HEK293 (cell line): ENCODE data around the gene ACP1.

Source experiments
- CTCF ChIA-PET: fragments of 350-600 bp; formaldehyde crosslinking; extraction: SDS; loops from one replicate; lab custom pipeline; 2021; ENCODE audit warnings: antibody characterized with exemption; lab: Yijun Ruan, JAX
- POLR2A ChIA-PET: fragments of 300-600 bp; formaldehyde crosslinking; extraction: SDS; loops from one replicate; lab custom pipeline; 2020; ENCODE audit warnings: antibody characterized with exemption, inconsistent platforms; lab: Yijun Ruan, JAX
- H3K27ac ChIP-seq: fragments of 200-500 bp; sonication (Bioruptor generic); 2 replicates; pipeline ENCODE4 v1.5.1; 2014; ENCODE audit warnings: low read depth, low read length, control low read depth, inconsistent platforms; ENCODE audit errors: extremely low read depth
- H3K36me3 ChIP-seq, 2 experiments: fragments of 200-500 bp in 1 of 2; sonication (Bioruptor generic) in 1 of 2; 1 replicate in 1 of 2; 2 replicates in 1 of 2; pipeline ENCODE4 v1.5.1; 2014 to 2017; ENCODE audit warnings: inconsistent platforms in 2 of 2, low read length in 2 of 2; ENCODE audit not compliant: control insufficient read depth in 2 of 2, insufficient read depth in 1 of 2
- H3K4me1 ChIP-seq: fragments of 200-500 bp; sonication (Bioruptor generic); 2 replicates; pipeline ENCODE4 v1.5.1; 2014; ENCODE audit warnings: mild to moderate bottlenecking, low read length, inconsistent platforms; ENCODE audit not compliant: control insufficient read depth, insufficient read depth
- H3K4me3 ChIP-seq: 2 replicates; pipeline ENCODE4 v1.5.1; 2011; ENCODE audit warnings: low read depth, mild to moderate bottlenecking, control low read depth, low read length, moderate library complexity
- H3K9me3 ChIP-seq: fragments of 200-500 bp; sonication (Bioruptor generic); 2 replicates; pipeline ENCODE4 v1.5.1; 2014; ENCODE audit warnings: low read depth, low read length, inconsistent platforms; ENCODE audit not compliant: control insufficient read depth, insufficient read depth
- EGR2 ChIP-seq: fragments of 450-650 bp; formaldehyde crosslinking; IDR thresholded peaks from 2 replicates; pipeline ENCODE4 v1.5.1; 2016; ENCODE audit warnings: low read depth, missing biosample characterization, missing genetic modification characterization
- MZF1 ChIP-seq: fragments of 450-650 bp; formaldehyde crosslinking; IDR thresholded peaks from 2 replicates; pipeline ENCODE4 v1.5.1; 2017; ENCODE audit warnings: missing biosample characterization, missing genetic modification characterization, borderline replicate concordance
- PRDM1 ChIP-seq: fragments of 450-650 bp; formaldehyde crosslinking; IDR thresholded peaks from 2 replicates; pipeline ENCODE4; 2016; ENCODE audit warnings: missing biosample characterization, missing genetic modification characterization
- SP2 ChIP-seq: fragments of 450-650 bp; formaldehyde crosslinking; IDR thresholded peaks from 2 replicates; pipeline ENCODE4 v1.5.1; 2016; ENCODE audit warnings: missing biosample characterization, missing genetic modification characterization
- SP3 ChIP-seq: fragments of 450-650 bp; formaldehyde crosslinking; IDR thresholded peaks from 2 replicates; pipeline ENCODE4 v1.5.1; 2016; ENCODE audit warnings: missing biosample characterization, missing genetic modification characterization
- TCF7L2 ChIP-seq: IDR thresholded peaks from 2 replicates; pipeline ENCODE4 v1.6.1; 2011; ENCODE audit warnings: low read depth, mild to moderate bottlenecking, inconsistent platforms, low read length, moderate library complexity, borderline replicate concordance
- ZIC2 ChIP-seq: fragments of 450-650 bp; formaldehyde crosslinking; IDR thresholded peaks from 2 replicates; pipeline ENCODE4 v1.5.1; 2016; ENCODE audit warnings: missing biosample characterization, missing genetic modification characterization
- ZNF175 ChIP-seq: fragments of 450-650 bp; formaldehyde crosslinking; IDR thresholded peaks from 2 replicates; pipeline ENCODE4 v1.5.1; 2016; ENCODE audit warnings: missing biosample characterization, missing genetic modification characterization
- ZNF274 ChIP-seq, 2 experiments: fragments of 200-500 bp in 1 of 2; fragments of 450-650 bp in 1 of 2; sonication (Bioruptor generic) in 1 of 2; formaldehyde crosslinking in 1 of 2; IDR thresholded peaks; 2 replicates each; pipeline versions ENCODE4 v1.5.1 to v1.6.1; 2014 to 2016; ENCODE audit warnings: borderline replicate concordance in 1 of 2, inconsistent platforms in 1 of 2, low read length in 1 of 2, missing biosample characterization in 1 of 2, missing genetic modification characterization in 1 of 2
- ZNF366 ChIP-seq: fragments of 450-650 bp; formaldehyde crosslinking; conservative IDR thresholded peaks from 2 replicates; pipeline ENCODE4 v1.5.1; 2016; ENCODE audit warnings: missing biosample characterization, missing genetic modification characterization
- ZNF37A ChIP-seq: fragments of 450-650 bp; IDR thresholded peaks from 2 replicates; pipeline ENCODE4 v1.5.1; 2018; ENCODE audit warnings: missing biosample characterization, missing genetic modification characterization
- ZNF473 ChIP-seq: fragments of 450-650 bp; formaldehyde crosslinking; IDR thresholded peaks from 2 replicates; pipeline ENCODE4 v1.5.1; 2017; ENCODE audit warnings: missing biosample characterization, missing genetic modification characterization
- ZNF48 ChIP-seq: fragments of 450-650 bp; formaldehyde crosslinking; IDR thresholded peaks from 2 replicates; pipeline ENCODE4 v1.5.1; 2016; ENCODE audit warnings: missing biosample characterization, missing genetic modification characterization
- ZNF514 ChIP-seq: fragments of 450-650 bp; formaldehyde crosslinking; IDR thresholded peaks from 2 replicates; pipeline ENCODE4 v1.5.1; 2016; ENCODE audit warnings: missing biosample characterization, missing genetic modification characterization
- ZNF549 ChIP-seq: fragments of 450-650 bp; IDR thresholded peaks from 2 replicates; pipeline ENCODE4 v1.5.1; 2018; ENCODE audit warnings: missing biosample characterization, missing genetic modification characterization, mild to moderate bottlenecking, inconsistent platforms, moderate library complexity
- ZNF76 ChIP-seq: fragments of 450-650 bp; formaldehyde crosslinking; IDR thresholded peaks from 2 replicates; pipeline ENCODE4; 2016; ENCODE audit warnings: low read depth, missing biosample characterization, missing genetic modification characterization, borderline replicate concordance
- TF ChIP-seq, protein P1 (sequence below): fragments of 450-650 bp; formaldehyde crosslinking; IDR thresholded peaks from 2 replicates; pipeline ENCODE4 v1.5.1; 2016; ENCODE audit warnings: missing biosample characterization, missing genetic modification characterization
- TF ChIP-seq, protein P2 (sequence below): fragments of 450-650 bp; formaldehyde crosslinking; IDR thresholded peaks from 2 replicates; pipeline ENCODE4 v1.5.1; 2017; ENCODE audit warnings: missing biosample characterization, mild to moderate bottlenecking, missing genetic modification characterization, moderate library complexity
- TF ChIP-seq, protein P3 (sequence below): fragments of 450-650 bp; formaldehyde crosslinking; IDR thresholded peaks from 2 replicates; pipeline ENCODE4 v1.5.1; 2017; ENCODE audit warnings: missing biosample characterization, missing genetic modification characterization
- TF ChIP-seq, protein P4 (sequence below): fragments of 450-650 bp; formaldehyde crosslinking; IDR thresholded peaks from 2 replicates; pipeline ENCODE4 v1.5.1; 2016; ENCODE audit warnings: missing biosample characterization, missing genetic modification characterization

Gene ACP1

GRCh38 chr2:237878-238277 lies 26.9 kb upstream of the ACP1 start:
- TF ChIP-seq, protein P1, sequence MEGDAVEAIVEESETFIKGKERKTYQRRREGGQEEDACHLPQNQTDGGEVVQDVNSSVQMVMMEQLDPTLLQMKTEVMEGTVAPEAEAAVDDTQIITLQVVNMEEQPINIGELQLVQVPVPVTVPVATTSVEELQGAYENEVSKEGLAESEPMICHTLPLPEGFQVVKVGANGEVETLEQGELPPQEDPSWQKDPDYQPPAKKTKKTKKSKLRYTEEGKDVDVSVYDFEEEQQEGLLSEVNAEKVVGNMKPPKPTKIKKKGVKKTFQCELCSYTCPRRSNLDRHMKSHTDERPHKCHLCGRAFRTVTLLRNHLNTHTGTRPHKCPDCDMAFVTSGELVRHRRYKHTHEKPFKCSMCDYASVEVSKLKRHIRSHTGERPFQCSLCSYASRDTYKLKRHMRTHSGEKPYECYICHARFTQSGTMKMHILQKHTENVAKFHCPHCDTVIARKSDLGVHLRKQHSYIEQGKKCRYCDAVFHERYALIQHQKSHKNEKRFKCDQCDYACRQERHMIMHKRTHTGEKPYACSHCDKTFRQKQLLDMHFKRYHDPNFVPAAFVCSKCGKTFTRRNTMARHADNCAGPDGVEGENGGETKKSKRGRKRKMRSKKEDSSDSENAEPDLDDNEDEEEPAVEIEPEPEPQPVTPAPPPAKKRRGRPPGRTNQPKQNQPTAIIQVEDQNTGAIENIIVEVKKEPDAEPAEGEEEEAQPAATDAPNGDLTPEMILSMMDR (tag by site-specific recombination) = no peak
- no peak for TF ChIP-seq MZF1 (tag by site-specific recombination)
- TF ChIP-seq ZNF48 (tag by site-specific recombination) = no peak
- no peaks in the 10 kb centered on the region for H3K36me3 ChIP-seq
- H3K4me3 ChIP-seq = no peak overlapping the region
- ChIA-PET CTCF (interaction anchor here (2.1 kb wide), 1 partner anchor 9 kb away, joined by 19 read pairs; no protein-coding TSS in a partner anchor), POLR2A (no interaction called here)
- no peaks in the 10 kb centered on the region for H3K4me1 ChIP-seq
- no peaks in the 10 kb centered on the region for H3K9me3 ChIP-seq
- no peak overlapping the region for H3K27ac ChIP-seq

DNA sequence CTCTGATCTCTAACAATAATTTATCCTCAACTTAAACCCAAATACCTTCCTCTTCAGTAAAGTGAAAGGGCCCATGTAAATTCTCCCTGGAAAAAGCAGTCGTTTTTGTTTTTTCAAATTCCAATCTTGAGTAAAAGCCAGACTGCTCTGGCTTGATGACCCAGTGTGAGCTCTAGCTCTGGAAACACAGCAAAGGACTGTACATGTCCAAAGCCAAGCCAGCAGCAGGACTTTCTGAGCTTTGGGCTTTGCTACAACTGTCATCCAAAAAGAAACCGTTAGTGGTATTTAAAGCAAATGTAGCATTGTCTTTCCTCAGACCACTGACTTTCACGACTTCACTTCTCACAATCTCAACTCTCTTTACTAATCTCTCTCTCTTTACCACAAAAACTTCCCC lies 26.3 kb upstream of the ACP1 start:
- Histone ChIP-seq H3K36me3 (peaks cover 0 to 3% of the 10 kb centered on the region in 2 experiments; a peak in 1 of 3 replicates), H3K27ac (no peak overlapping the region), H3K4me1 (no peaks in the 10 kb centered on the region), H3K4me3 (no peak overlapping the region), H3K9me3 (no peaks in the 10 kb centered on the region)
- CTCF ChIA-PET = interaction anchor here (0.7 to 2.1 kb wide), 2 partner anchors 8 to 432 kb away, joined by 4 to 19 read pairs; no protein-coding TSS in a partner anchor
- POLR2A ChIA-PET = interaction anchor here (1.0 kb wide), 1 partner anchor 45 kb away, joined by 4 read pairs; no protein-coding TSS in a partner anchor
- TF ChIP-seq, protein P2, sequence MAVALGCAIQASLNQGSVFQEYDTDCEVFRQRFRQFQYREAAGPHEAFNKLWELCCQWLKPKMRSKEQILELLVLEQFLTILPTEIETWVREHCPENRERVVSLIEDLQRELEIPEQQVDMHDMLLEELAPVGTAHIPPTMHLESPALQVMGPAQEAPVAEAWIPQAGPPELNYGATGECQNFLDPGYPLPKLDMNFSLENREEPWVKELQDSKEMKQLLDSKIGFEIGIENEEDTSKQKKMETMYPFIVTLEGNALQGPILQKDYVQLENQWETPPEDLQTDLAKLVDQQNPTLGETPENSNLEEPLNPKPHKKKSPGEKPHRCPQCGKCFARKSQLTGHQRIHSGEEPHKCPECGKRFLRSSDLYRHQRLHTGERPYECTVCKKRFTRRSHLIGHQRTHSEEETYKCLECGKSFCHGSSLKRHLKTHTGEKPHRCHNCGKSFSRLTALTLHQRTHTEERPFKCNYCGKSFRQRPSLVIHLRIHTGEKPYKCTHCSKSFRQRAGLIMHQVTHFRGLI = no peak
- no peak for TF ChIP-seq SP3 (tag by site-specific recombination)
- TF ChIP-seq ZIC2 (tag by site-specific recombination) = no peak
- TF ChIP-seq ZNF274 (IDR thresholded peaks at IDR 0.05; ENCODE audit: low read length) = no peak
- no peak for TF ChIP-seq ZNF274 (tag by site-specific recombination; IDR thresholded peaks at IDR 0.05; ENCODE audit: borderline replicate concordance)
- TF ChIP-seq ZNF366 (tag by site-specific recombination) = no peak
- no peak for TF ChIP-seq ZNF473 (tag by site-specific recombination)
- TF ChIP-seq ZNF514 (tag by site-specific recombination) = no peak
- no peak for TF ChIP-seq ZNF37A (tag by site-specific recombination)
- TF ChIP-seq PRDM1 (tag by site-specific recombination) = no peak
- TF ChIP-seq ZNF175 (tag by site-specific recombination) = no peak

DNA sequence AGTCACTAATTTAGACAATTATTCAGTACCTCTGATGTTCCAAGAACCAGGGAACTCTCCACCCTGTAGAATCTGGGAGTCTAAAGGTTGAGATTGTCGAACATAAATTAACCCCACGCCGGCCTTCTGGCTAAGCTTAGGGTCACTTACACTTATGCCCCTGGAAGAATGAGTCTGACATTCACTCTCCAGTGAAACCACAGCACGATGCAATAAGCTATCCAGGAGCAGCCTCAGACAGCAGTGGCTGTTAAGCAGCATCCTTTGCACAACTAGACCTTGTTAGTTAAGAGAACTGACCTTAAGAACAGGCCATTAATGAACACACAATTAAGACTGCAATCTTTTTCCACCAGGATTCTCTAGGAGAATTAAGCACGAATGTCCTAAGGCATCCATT lies 25.9 kb upstream of the ACP1 start:
- Histone ChIP-seq H3K4me1 (no peaks in the 10 kb centered on the region), H3K36me3 (peaks cover 0 to 7% of the 10 kb centered on the region in 2 experiments; a peak in 1 of 3 replicates), H3K4me3 (no peak overlapping the region), H3K9me3 (no peaks in the 10 kb centered on the region), H3K27ac (no peak overlapping the region)
- ChIA-PET CTCF (interaction anchor here (0.7 kb wide), 1 partner anchor 432 kb away, joined by 4 read pairs; no protein-coding TSS in a partner anchor), POLR2A (interaction anchor here (1.0 kb wide), 1 partner anchor 44 kb away, joined by 4 read pairs; no protein-coding TSS in a partner anchor)
- TF ChIP-seq EGR2 (tag by site-specific recombination) = no peak
- TF ChIP-seq ZNF76 (tag by site-specific recombination) = no peak
- no peak for TF ChIP-seq TCF7L2
- TF ChIP-seq, protein P3, sequence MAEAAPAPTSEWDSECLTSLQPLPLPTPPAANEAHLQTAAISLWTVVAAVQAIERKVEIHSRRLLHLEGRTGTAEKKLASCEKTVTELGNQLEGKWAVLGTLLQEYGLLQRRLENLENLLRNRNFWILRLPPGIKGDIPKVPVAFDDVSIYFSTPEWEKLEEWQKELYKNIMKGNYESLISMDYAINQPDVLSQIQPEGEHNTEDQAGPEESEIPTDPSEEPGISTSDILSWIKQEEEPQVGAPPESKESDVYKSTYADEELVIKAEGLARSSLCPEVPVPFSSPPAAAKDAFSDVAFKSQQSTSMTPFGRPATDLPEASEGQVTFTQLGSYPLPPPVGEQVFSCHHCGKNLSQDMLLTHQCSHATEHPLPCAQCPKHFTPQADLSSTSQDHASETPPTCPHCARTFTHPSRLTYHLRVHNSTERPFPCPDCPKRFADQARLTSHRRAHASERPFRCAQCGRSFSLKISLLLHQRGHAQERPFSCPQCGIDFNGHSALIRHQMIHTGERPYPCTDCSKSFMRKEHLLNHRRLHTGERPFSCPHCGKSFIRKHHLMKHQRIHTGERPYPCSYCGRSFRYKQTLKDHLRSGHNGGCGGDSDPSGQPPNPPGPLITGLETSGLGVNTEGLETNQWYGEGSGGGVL = no peak
- TF ChIP-seq, protein P4, sequence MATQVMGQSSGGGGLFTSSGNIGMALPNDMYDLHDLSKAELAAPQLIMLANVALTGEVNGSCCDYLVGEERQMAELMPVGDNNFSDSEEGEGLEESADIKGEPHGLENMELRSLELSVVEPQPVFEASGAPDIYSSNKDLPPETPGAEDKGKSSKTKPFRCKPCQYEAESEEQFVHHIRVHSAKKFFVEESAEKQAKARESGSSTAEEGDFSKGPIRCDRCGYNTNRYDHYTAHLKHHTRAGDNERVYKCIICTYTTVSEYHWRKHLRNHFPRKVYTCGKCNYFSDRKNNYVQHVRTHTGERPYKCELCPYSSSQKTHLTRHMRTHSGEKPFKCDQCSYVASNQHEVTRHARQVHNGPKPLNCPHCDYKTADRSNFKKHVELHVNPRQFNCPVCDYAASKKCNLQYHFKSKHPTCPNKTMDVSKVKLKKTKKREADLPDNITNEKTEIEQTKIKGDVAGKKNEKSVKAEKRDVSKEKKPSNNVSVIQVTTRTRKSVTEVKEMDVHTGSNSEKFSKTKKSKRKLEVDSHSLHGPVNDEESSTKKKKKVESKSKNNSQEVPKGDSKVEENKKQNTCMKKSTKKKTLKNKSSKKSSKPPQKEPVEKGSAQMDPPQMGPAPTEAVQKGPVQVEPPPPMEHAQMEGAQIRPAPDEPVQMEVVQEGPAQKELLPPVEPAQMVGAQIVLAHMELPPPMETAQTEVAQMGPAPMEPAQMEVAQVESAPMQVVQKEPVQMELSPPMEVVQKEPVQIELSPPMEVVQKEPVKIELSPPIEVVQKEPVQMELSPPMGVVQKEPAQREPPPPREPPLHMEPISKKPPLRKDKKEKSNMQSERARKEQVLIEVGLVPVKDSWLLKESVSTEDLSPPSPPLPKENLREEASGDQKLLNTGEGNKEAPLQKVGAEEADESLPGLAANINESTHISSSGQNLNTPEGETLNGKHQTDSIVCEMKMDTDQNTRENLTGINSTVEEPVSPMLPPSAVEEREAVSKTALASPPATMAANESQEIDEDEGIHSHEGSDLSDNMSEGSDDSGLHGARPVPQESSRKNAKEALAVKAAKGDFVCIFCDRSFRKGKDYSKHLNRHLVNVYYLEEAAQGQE = no peak
- no peak for TF ChIP-seq SP2
- TF ChIP-seq ZNF549 (tag by site-specific recombination) = no peak
